Kidney capillary endothelial cell (primary cell): Measurements from ENCODE around the gene KHDC1.
"Not testable (repeated sequence)": the region's sequence is repeated elsewhere in the genome, so short reads cannot be mapped to it uniquely, and the experiment has no call there.

Experiments used
- DNase-seq: peaks from one replicate; pipeline ENCODE4 v3.0.0-alpha.2; 2018; ENCODE audit warnings: low spot score

The KHDC1 gene

GRCh38 chr6:73250016-73250415, 13.0 kb downstream of the KHDC1 start:
- no peak for DNase-seq

GRCh38 chr6:73248192-73248903, 14.6 kb downstream of the KHDC1 start:
- DNase-seq: no peak

GRCh38 chr6:73242001-73242400, 21.0 kb downstream of the KHDC1 start:
- DNase-seq: no peak

- no peak for DNase-seq
These were observed 22.3 kb downstream of the KHDC1 start for GRCh38 chr6:73240730-73241129.

GRCh38 chr6:73236144-73236750, 26.7 kb downstream of the KHDC1 start:
- DNase-seq: no peak

GRCh38 chr6:73234733-73235132, 28.3 kb downstream of the KHDC1 start:
- DNase-seq: no peak

- DNase-seq: not testable (repeated sequence)
These were observed 29.0 kb downstream of the KHDC1 start for GRCh38 chr6:73233971-73234370.

GRCh38 chr6:73233048-73233447, 29.9 kb downstream of the KHDC1 start:
- DNase-seq: no peak

GRCh38 chr6:73231986-73232391, 31.0 kb downstream of the KHDC1 start:
- DNase-seq: no peak

- DNase-seq: no peak
These were observed 35.3 kb downstream of the KHDC1 start for GRCh38 chr6:73227606-73228255.

- no peak for DNase-seq
These were observed 37.6 kb downstream of the KHDC1 start, which contains the start of gene KHDC1L for GRCh38 chr6:73225396-73225795. Gene KHDC1L (minus strand): TSS chr6:73225496. CDS start chr6:73225408, 88 bp downstream.

GRCh38 chr6:73216859-73217258, 46.1 kb downstream of the KHDC1 start:
- DNase-seq: no peak

GRCh38 chr6:73209117-73209516, 53.9 kb downstream of the KHDC1 start:
- DNase-seq: no peak

- no peak for DNase-seq
These were observed 55.7 kb downstream of the KHDC1 start for GRCh38 chr6:73207221-73207837.

GRCh38 chr6:73204252-73204651, 58.7 kb downstream of the KHDC1 start:
- DNase-seq: no peak

- DNase-seq: no peak
These were observed 59.9 kb downstream of the KHDC1 start for GRCh38 chr6:73203098-73203497.

- no peak for DNase-seq
These were observed 62.3 kb downstream of the KHDC1 start for GRCh38 chr6:73200735-73201134.

GRCh38 chr6:73200247-73200646, 62.7 kb downstream of the KHDC1 start:
- no peak for DNase-seq

- no peak for DNase-seq
These were observed 68.3 kb downstream of the KHDC1 start for GRCh38 chr6:73194744-73195143.

- DNase-seq: not testable (repeated sequence)
These were observed 69.7 kb downstream of the KHDC1 start for GRCh38 chr6:73193302-73193701.
